Measurements from ENCODE around the gene LSS. TPM values are rescaled to one million over a fixed set of nuclear protein-coding genes. Genes with fewer than 3 reads are reported as not detected.

The LSS gene
- total and polyA plus RNA-seq, 2 experiments from 2014 or later = 55.0 to 237 TPM

GRCh38 chr21:46207006-46207919, 21.3 kb downstream of the LSS start:
- Histone ChIP-seq H3K9me2 (ENCODE audit: insufficient read depth) (no peaks in the 10 kb centered on the region), H3K36me3 (ENCODE audit: insufficient read depth) (peaks cover 22% of the 10 kb centered on the region), H3K4me1 (ENCODE audit: insufficient read depth) (no peaks in the 10 kb centered on the region), H3K4me3 (no peak overlapping the region), H3K79me2 (replicated peaks; ENCODE audit: insufficient read depth) (no peaks in the 10 kb centered on the region; the same call in 1 of the 2 replicates), H4K20me1 (replicated peaks; ENCODE audit: insufficient read depth) (0 out of 2 replicates have a peak, but pooled peaks cover 10% of the 10 kb centered on the region), H3F3A (replicated peaks; ENCODE audit: low read depth) (no peaks in the 10 kb centered on the region), H3K27me3 (ENCODE audit: insufficient read depth) (no peaks in the 10 kb centered on the region), H3K4me2 (no peak overlapping the region), H2AFZ (no peak overlapping the region), H3K27ac (ENCODE audit: low read depth) (no peak overlapping the region)
- H3K4me1 Mint-ChIP-seq = peaks cover 4% of the 10 kb centered on the region
- no peaks in the 10 kb centered on the region for H3K9me3 Mint-ChIP-seq
- peaks cover 50% of the 10 kb centered on the region for H3K36me3 Mint-ChIP-seq (ENCODE audit: low read depth)
- H3K27ac Mint-ChIP-seq = no peak overlapping the region
- peaks cover 6% of the 10 kb centered on the region for H3K27me3 Mint-ChIP-seq (ENCODE audit: insufficient read depth, low read depth, poor library complexity)
- H3K4me3 Mint-ChIP-seq = no peak overlapping the region
- DNase-seq (ENCODE audit: low spot score) (no peak), ATAC-seq (no peak)
- TF ChIP-seq ZNF114 (CRISPR knock-in tag; IDR thresholded peaks at IDR 0.05) = no peak
- no peak for TF ChIP-seq EZH2phosphoT487 (IDR thresholded peaks at IDR 0.05; ENCODE audit: unreplicated experiment)
- TF ChIP-seq REST (IDR thresholded peaks at IDR 0.05; ENCODE audit: unreplicated experiment) = no peak
- no peak for TF ChIP-seq ZNF462 (CRISPR knock-in tag; IDR thresholded peaks at IDR 0.05)
- TF ChIP-seq EZH2 (IDR thresholded peaks at IDR 0.05; ENCODE audit: low read depth, unreplicated experiment) = no peak
- no peak for TF ChIP-seq CTCF (conservative IDR thresholded peaks at IDR 0.05; ENCODE audit: low read depth in 2 of 2)
- no peak for TF ChIP-seq NANOG (IDR thresholded peaks at IDR 0.05; ENCODE audit: borderline replicate concordance)
